GM12892 (cell line): ENCODE data around the gene C10orf90.

Source experiments
- POLR2A ChIP-seq: IDR thresholded peaks from 2 replicates; pipeline ENCODE4 v1.6.1; 2011; ENCODE audit warnings: low read depth, low read length, control low read depth
- POLR2AphosphoS5 ChIP-seq: IDR thresholded peaks from 2 replicates; pipeline ENCODE4 v1.6.1; 2011; ENCODE audit warnings: low read depth, low read length, control low read depth
- TAF1 ChIP-seq: IDR thresholded peaks from 2 replicates; pipeline ENCODE4 v1.6.1; 2011; ENCODE audit warnings: low read depth, mild to moderate bottlenecking, control low read depth, low read length, borderline replicate concordance

- TF ChIP-seq POLR2A (no peak), POLR2AphosphoS5 (no peak), TAF1 (no peak)
Observed at GRCh38 chr10:126476246-126476645, 194.2 kb downstream of the C10orf90 start.
